H1 (cell line): Measurements from ENCODE around the gene GNAO1. TPM values are rescaled to one million over a fixed set of nuclear protein-coding genes. Genes with fewer than 3 reads are reported as not detected.

Source experiments
- CTCF ChIA-PET: fragments of 300-600 bp; sonication (Branson Sonifier 250); formaldehyde crosslinking; loops from one replicate; lab custom pipeline; 2021; ENCODE audit not compliant: partially characterized antibody; lab: Charles Lee
- POLR2A ChIA-PET: fragments of 300-600 bp; sonication (Branson Sonifier 250); formaldehyde crosslinking; loops from one replicate; lab custom pipeline; 2021; ENCODE audit warnings: inconsistent platforms; ENCODE audit not compliant: partially characterized antibody; lab: Charles Lee
- DNase-seq, 2 experiments: peaks; one replicate each; pipeline versions ENCODE4 v3.0.0 to v3.0.0-alpha.2; 2010 to 2022; ENCODE audit warnings: low spot score in 2 of 2, low read depth in 1 of 2, mixed read lengths in 1 of 2
- FAIRE-seq: peaks from 2 replicates; lab custom pipeline; 2011; peaks lifted over from hg19 to GRCh38; lab: Jason Lieb, UNC
- H2AFZ ChIP-seq: 2 replicates; pipeline ENCODE4 v1.8.1; 2012; ENCODE audit warnings: low read length, inconsistent platforms
- H2AK5ac ChIP-seq: 2 replicates; pipeline ENCODE4 v1.6.1; 2013; ENCODE audit warnings: low read depth, low read length
- H2BK120ac ChIP-seq: replicated peaks from 2 replicates; pipeline ENCODE3; 2013; ENCODE audit warnings: low read depth, low read length, inconsistent platforms
- H2BK12ac ChIP-seq: 2 replicates; pipeline ENCODE4 v1.6.1; 2013; ENCODE audit warnings: low read depth, low read length
- H2BK15ac ChIP-seq: 2 replicates; pipeline ENCODE4 v1.6.1; 2013; ENCODE audit warnings: low read length
- H2BK20ac ChIP-seq: 2 replicates; pipeline ENCODE4 v1.6.1; 2013; ENCODE audit warnings: low read length
- H2BK5ac ChIP-seq: 2 replicates; pipeline ENCODE4 v1.6.1; 2013; ENCODE audit warnings: low read depth, low read length
- H3K14ac ChIP-seq: 2 replicates; pipeline ENCODE4 v1.6.1; 2013; ENCODE audit warnings: inconsistent platforms; ENCODE audit not compliant: insufficient read length
- H3K18ac ChIP-seq: 2 replicates; pipeline ENCODE4 v1.6.1; 2013; ENCODE audit warnings: low read length; ENCODE audit errors: extremely low read depth
- H3K23ac ChIP-seq: 2 replicates; pipeline ENCODE4 v1.6.1; 2013; ENCODE audit warnings: inconsistent platforms; ENCODE audit not compliant: insufficient read length
- H3K23me2 ChIP-seq: 2 replicates; pipeline ENCODE4 v1.6.1; 2013; ENCODE audit warnings: low read depth, low read length
- H3K27ac ChIP-seq: 2 replicates; pipeline ENCODE4 v1.6.1; 2011; ENCODE audit warnings: low read depth, low read length, inconsistent platforms
- H3K27me3 ChIP-seq, 4 experiments: replicated peaks in 1 of 4; 1 replicate in 1 of 4; 2 replicates in 3 of 4; pipeline versions ENCODE4 v1.6.1 to v1.8.1; 2011 to 2013; ENCODE audit warnings: low read length in 3 of 4, mild to moderate bottlenecking in 3 of 4, inconsistent platforms in 2 of 4, mixed read lengths in 2 of 4, moderate library complexity in 1 of 4; ENCODE audit not compliant: control insufficient read depth in 3 of 4, insufficient read depth in 3 of 4; ENCODE audit errors: extremely low read depth in 1 of 4
- H3K36me3 ChIP-seq, 4 experiments: 2 replicates each; pipeline versions ENCODE4 v1.6.1 to v1.8.1; 2011 to 2013; ENCODE audit warnings: mild to moderate bottlenecking in 4 of 4, low read length in 3 of 4, moderate library complexity in 2 of 4, control low read depth in 1 of 4, inconsistent platforms in 1 of 4; ENCODE audit not compliant: insufficient read depth in 4 of 4, control insufficient read depth in 2 of 4
- H3K4ac ChIP-seq: replicated peaks from 2 replicates; pipeline ENCODE3; 2013; ENCODE audit warnings: low read length, low read depth, mixed read lengths, inconsistent platforms; ENCODE audit not compliant: insufficient read length
- H3K4me1 ChIP-seq, 4 experiments: replicated peaks in 1 of 4; 1 replicate in 1 of 4; 2 replicates in 3 of 4; pipeline versions ENCODE4 v1.6.1 to v1.8.1; 2011 to 2013; ENCODE audit warnings: low read length in 3 of 4, inconsistent platforms in 2 of 4, mixed read lengths in 1 of 4; ENCODE audit not compliant: insufficient read depth in 4 of 4, control insufficient read depth in 3 of 4
- H3K4me2 ChIP-seq, 2 experiments: 2 replicates each; pipeline versions ENCODE4 v1.6.1 to v1.8.1; 2011 to 2013; ENCODE audit warnings: low read depth in 2 of 2, low read length in 2 of 2, control low read depth in 1 of 2, inconsistent platforms in 1 of 2, mild to moderate bottlenecking in 1 of 2; ENCODE audit not compliant: insufficient read depth in 1 of 2
- H3K4me3 ChIP-seq, 4 experiments: fragments of 200-600, 300-600 bp in 1 of 4; sonication (generic), shearing (Covaris generic), sonication (Bioruptor Twin) in 1 of 4; 2 replicates each; pipeline versions ENCODE4 v1.5.1 to v1.8.1; 2011 to 2016; ENCODE audit warnings: low read length in 4 of 4, low read depth in 3 of 4, control low read depth in 2 of 4, inconsistent platforms in 2 of 4, mild to moderate bottlenecking in 2 of 4, mixed read lengths in 1 of 4, moderate library complexity in 1 of 4; ENCODE audit not compliant: insufficient read depth in 2 of 4; ENCODE audit errors: extremely low read depth in 1 of 4
- H3K56ac ChIP-seq: replicated peaks from 2 replicates; pipeline ENCODE3; 2013; ENCODE audit warnings: low read depth, mild to moderate bottlenecking, mixed read lengths, low read length, inconsistent platforms; ENCODE audit not compliant: insufficient read length
- H3K79me1 ChIP-seq: 2 replicates; pipeline ENCODE4 v1.6.1; 2013; ENCODE audit warnings: low read depth, low read length, control low read depth
- H3K79me2 ChIP-seq, 2 experiments: 2 replicates each; pipeline versions ENCODE4 v1.6.1 to v1.8.1; 2012 to 2013; ENCODE audit warnings: low read length in 2 of 2, mild to moderate bottlenecking in 2 of 2, inconsistent platforms in 1 of 2; ENCODE audit not compliant: insufficient read depth in 2 of 2, control insufficient read depth in 1 of 2
- H3K9ac ChIP-seq, 4 experiments: replicated peaks in 1 of 4; 1 replicate in 1 of 4; 2 replicates in 3 of 4; pipeline versions ENCODE4 v1.6.1 to v1.8.1; 2011 to 2013; ENCODE audit warnings: low read depth in 3 of 4, low read length in 3 of 4, control low read depth in 2 of 4, mild to moderate bottlenecking in 2 of 4, moderate library complexity in 2 of 4, inconsistent platforms in 1 of 4; ENCODE audit errors: extremely low read depth in 1 of 4
- H3K9me3 ChIP-seq, 2 experiments: 2 replicates each; pipeline versions ENCODE4 v1.6.1 to v1.8.1; 2012 to 2013; ENCODE audit warnings: mild to moderate bottlenecking in 2 of 2, moderate library complexity in 2 of 2, control low read depth in 1 of 2, inconsistent platforms in 1 of 2, low read depth in 1 of 2, low read length in 1 of 2, mixed read lengths in 1 of 2; ENCODE audit not compliant: insufficient read depth in 2 of 2
- H4K20me1 ChIP-seq, 2 experiments: replicated peaks in 1 of 2; 2 replicates each; pipeline versions ENCODE3 to v1.8.1; 2011 to 2013; ENCODE audit warnings: inconsistent platforms in 2 of 2, low read length in 2 of 2, mild to moderate bottlenecking in 1 of 2; ENCODE audit not compliant: insufficient read depth in 2 of 2, control insufficient read depth in 1 of 2
- H4K5ac ChIP-seq: 2 replicates; pipeline ENCODE4 v1.6.1; 2013; ENCODE audit warnings: low read length, low read depth, mixed read lengths, inconsistent platforms; ENCODE audit not compliant: insufficient read length
- H4K8ac ChIP-seq: 2 replicates; pipeline ENCODE4 v1.8.0; 2013; ENCODE audit warnings: mild to moderate bottlenecking, moderate library complexity, low read length, inconsistent platforms; ENCODE audit not compliant: insufficient read depth; ENCODE audit errors: extremely low read depth
- H4K91ac ChIP-seq: replicated peaks from 2 replicates; pipeline ENCODE3; 2013; ENCODE audit warnings: low read length, mixed read lengths, inconsistent platforms; ENCODE audit not compliant: insufficient read length
- KDM1A ChIP-seq: fragments of 200-600, 300-600 bp; sonication (generic); IDR thresholded peaks from 2 replicates; pipeline ENCODE4 v1.7.1; 2016; ENCODE audit warnings: mild to moderate bottlenecking, low read length, borderline replicate concordance
- SRF ChIP-seq: IDR thresholded peaks from 2 replicates; pipeline ENCODE4 v1.6.1; 2011; ENCODE audit warnings: mild to moderate bottlenecking, low read depth, low read length, moderate library complexity
- WGBS, 2 experiments: shearing (Covaris generic) in 1 of 2; methylation state at CpG; one replicate each; pipeline versions ENCODE4 v1.1.6 to v1.1.7; 2013 to 2015; ENCODE audit warnings: low lambda C conversion rate in 2 of 2, mixed read lengths in 2 of 2, inconsistent platforms in 1 of 2, low coverage in 1 of 2, missing lambda C conversion rate in 1 of 2; ENCODE audit not compliant: insufficient replicate concordance in 2 of 2, insufficient coverage in 1 of 2, insufficient read length in 1 of 2; ENCODE audit errors: extremely low coverage in 1 of 2, missing lambda C conversion rate in 1 of 2; 5-methylcytosine and 5-hydroxymethylcytosine counted together
- polyA plus RNA-seq, 7 experiments: library from polyadenylated mRNA; depleted of rRNA in 3 of 7; stranded (reverse) in 5 of 7; unstranded in 2 of 7; fragments of >200 nt in 5 of 7; fragments of 200-250 nt in 2 of 7; gene quantifications; 1 replicate in 5 of 7; 2 replicates in 1 of 7; 4 replicates in 1 of 7; pipeline versions ENCODE4 v1.2.1 to v1.2.3, GENCODE V29; 2011 to 2013; ENCODE audit warnings: missing spikeins in 2 of 7, mixed read lengths in 2 of 7
- total RNA-seq: library from RNA; stranded (reverse); fragmentation: NEBNext Ultra II Directional; extraction: Animal tissue kit (Norgen Biotek cat#: 25700); gene quantifications from 2 replicates; pipeline ENCODE4 v1.2.1, GENCODE V29; 2021

GNAO1 gene
- total and polyA plus RNA-seq, 2 of the 8 experiments (the other 6 are each of a cell fraction or from before 2014, with no cell fraction given) = 6.7 to 34.4 TPM

DNA sequence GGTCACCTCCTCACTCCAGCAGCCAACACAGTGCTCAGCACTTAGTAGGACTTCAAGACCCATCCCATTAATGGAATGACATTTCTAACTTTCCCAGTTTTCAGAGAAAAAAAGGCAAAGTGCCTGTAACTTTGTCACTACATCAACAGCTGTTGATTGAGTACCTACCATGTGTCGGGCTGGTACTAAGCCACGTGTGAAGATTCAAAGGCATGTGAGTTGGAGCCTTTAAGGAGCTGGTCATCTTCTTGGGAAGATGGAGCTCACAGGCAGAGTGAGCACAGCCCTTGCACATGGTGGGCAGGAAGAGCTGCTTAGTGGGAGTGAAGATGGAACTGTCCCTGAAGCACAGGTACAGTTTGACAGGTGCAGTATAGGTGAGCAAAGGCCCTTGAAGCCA is 88.6 kb downstream of the GNAO1 start:
- H2BK120ac ChIP-seq = no peak overlapping the region
- H3K36me3 ChIP-seq = no peaks in the 10 kb centered on the region
- no peak overlapping the region for H4K8ac ChIP-seq
- FAIRE-seq (no peak), DNase-seq (no peak)
- no peaks in the 10 kb centered on the region for H3K9me3 ChIP-seq
- TF ChIP-seq SRF = no peak
- TF ChIP-seq KDM1A = no peak
- H2BK15ac ChIP-seq = peak overlapping the region; percentile 24; the same call in 1 of the 2 replicates
- peak overlapping the region; percentile 75 for H4K91ac ChIP-seq
- no peaks in the 10 kb centered on the region for H3K27me3 ChIP-seq
- no peaks in the 10 kb centered on the region for H3K23me2 ChIP-seq
- H3K18ac ChIP-seq = peak overlapping the region; percentile 53; the same call in 1 of the 2 replicates
- H2BK5ac ChIP-seq = peak overlapping the region; percentile 46; the same call in 1 of the 2 replicates
- H2BK12ac ChIP-seq = peak overlapping the region; percentile 84; the same call in 1 of the 2 replicates
- no peak overlapping the region for H3K14ac ChIP-seq
- no peak overlapping the region for H3K4ac ChIP-seq
- no peak overlapping the region for H3K27ac ChIP-seq
- WGBS, 2 experiments = 95% methylated on average over 2 of the region's 2 CpGs; no CpG with 5 or more reads in 1 of the 2 experiments
- H2AFZ ChIP-seq = no peak overlapping the region
- peak overlapping the region; percentile 27; the same call in 1 of the 2 replicates for H2BK20ac ChIP-seq
- no peaks in the 10 kb centered on the region for H4K20me1 ChIP-seq
- H3K79me1 ChIP-seq = no peaks in the 10 kb centered on the region; the same call in 1 of the 2 replicates
- ChIA-PET CTCF (interaction anchor here (0.5 to 6.6 kb wide), 13 partner anchors 10 to 239 kb away, joined by 3 to 70 read pairs (median 8); no protein-coding TSS in a partner anchor), POLR2A (interaction anchor here (0.7 to 2.2 kb wide), 3 partner anchors 10 to 304 kb away, joined by 3 to 7 read pairs (median 5); no protein-coding TSS in a partner anchor)
- no peak overlapping the region for H3K4me3 ChIP-seq
- H3K4me1 ChIP-seq = peaks cover 0 to 40% (median 32%) of the 10 kb centered on the region in 4 experiments; a peak in 6 of 7 replicates
- H3K4me2 ChIP-seq = no peak overlapping the region
- H3K79me2 ChIP-seq = no peaks in the 10 kb centered on the region
- no peak overlapping the region; a peak in 1 of 7 replicates for H3K9ac ChIP-seq
- H3K23ac ChIP-seq = no peak overlapping the region
- H4K5ac ChIP-seq = no peak overlapping the region
- H3K56ac ChIP-seq = no peak overlapping the region
- peak overlapping the region; percentile 56; the same call in 1 of the 2 replicates for H2AK5ac ChIP-seq
